H1 (cell line): ENCODE measurements around the gene KLC4.

Experiments
- BACH1 ChIP-seq: IDR thresholded peaks from 2 replicates; pipeline ENCODE4 v1.6.1; 2012; ENCODE audit warnings: low read length, improper control_type of control experiment
- GABPA ChIP-seq: IDR thresholded peaks from 2 replicates; pipeline ENCODE4 v1.6.1; 2011; ENCODE audit warnings: mild to moderate bottlenecking, low read length, moderate library complexity, borderline replicate concordance; ENCODE audit not compliant: insufficient read depth
- HDAC6 ChIP-seq: IDR thresholded peaks from one replicate; pipeline ENCODE4 v1.7.1; 2012; ENCODE audit warnings: low read depth, mild to moderate bottlenecking, inconsistent platforms, low read length, moderate library complexity
- KDM4A ChIP-seq: IDR thresholded peaks from one replicate; pipeline ENCODE4 v1.7.1; 2012; ENCODE audit warnings: low read depth, mild to moderate bottlenecking, moderate library complexity, low read length, inconsistent platforms; ENCODE audit not compliant: severe bottlenecking
- MAFK ChIP-seq: IDR thresholded peaks from 2 replicates; pipeline ENCODE4 v1.6.1; 2012; ENCODE audit warnings: low read depth, mild to moderate bottlenecking, improper control_type of control experiment, low read length
- TEAD4 ChIP-seq: IDR thresholded peaks from 2 replicates; pipeline ENCODE4 v1.6.1; 2012; ENCODE audit warnings: low read depth, low read length, inconsistent platforms, mixed read lengths
- YY1 ChIP-seq: IDR thresholded peaks from 2 replicates; pipeline ENCODE4 v1.6.1; 2011; ENCODE audit warnings: low read depth, mild to moderate bottlenecking, low read length
- TF ChIP-seq, protein P1 (sequence below), 3 experiments: IDR thresholded peaks; 1 replicate in 2 of 3; 2 replicates in 1 of 3; pipeline versions ENCODE4 v1.5.1 to v1.6.1; 2011; ENCODE audit warnings: low read length in 3 of 3, mild to moderate bottlenecking in 3 of 3, inconsistent platforms in 2 of 3, low read depth in 1 of 3, moderate library complexity in 1 of 3; ENCODE audit not compliant: insufficient read depth in 1 of 3; ENCODE audit errors: control extremely low read depth in 1 of 3
- TF ChIP-seq, protein P2 (sequence below): IDR thresholded peaks from 2 replicates; pipeline ENCODE4 v1.6.1; 2012; ENCODE audit warnings: inconsistent platforms

DNA sequence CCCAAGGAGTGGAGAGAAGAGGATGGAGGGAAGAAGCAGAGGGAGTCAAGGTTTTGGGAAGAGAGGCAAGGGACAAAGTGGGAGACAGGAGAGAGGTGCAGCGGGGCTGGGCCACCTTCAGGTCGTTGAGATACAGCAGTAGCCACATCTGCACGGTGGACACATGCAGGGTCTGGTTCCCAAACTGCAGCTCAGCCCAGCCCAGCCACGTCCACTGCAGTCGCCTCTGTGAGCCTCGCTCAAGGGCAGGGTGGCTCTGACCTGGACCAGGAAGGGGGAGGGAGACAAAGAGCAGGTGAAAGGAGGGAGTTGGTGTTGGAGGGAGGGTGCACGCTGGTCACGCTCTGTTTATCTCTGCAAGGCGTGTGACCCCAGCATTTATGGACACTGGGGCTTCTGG lies 20.7 kb upstream of the KLC4 start:
- TF ChIP-seq YY1: no peak
- TF ChIP-seq HDAC6: no peak
- TF ChIP-seq MAFK: no peak
- no peak for TF ChIP-seq KDM4A
- TF ChIP-seq GABPA: no peak
- TF ChIP-seq, protein P1, sequence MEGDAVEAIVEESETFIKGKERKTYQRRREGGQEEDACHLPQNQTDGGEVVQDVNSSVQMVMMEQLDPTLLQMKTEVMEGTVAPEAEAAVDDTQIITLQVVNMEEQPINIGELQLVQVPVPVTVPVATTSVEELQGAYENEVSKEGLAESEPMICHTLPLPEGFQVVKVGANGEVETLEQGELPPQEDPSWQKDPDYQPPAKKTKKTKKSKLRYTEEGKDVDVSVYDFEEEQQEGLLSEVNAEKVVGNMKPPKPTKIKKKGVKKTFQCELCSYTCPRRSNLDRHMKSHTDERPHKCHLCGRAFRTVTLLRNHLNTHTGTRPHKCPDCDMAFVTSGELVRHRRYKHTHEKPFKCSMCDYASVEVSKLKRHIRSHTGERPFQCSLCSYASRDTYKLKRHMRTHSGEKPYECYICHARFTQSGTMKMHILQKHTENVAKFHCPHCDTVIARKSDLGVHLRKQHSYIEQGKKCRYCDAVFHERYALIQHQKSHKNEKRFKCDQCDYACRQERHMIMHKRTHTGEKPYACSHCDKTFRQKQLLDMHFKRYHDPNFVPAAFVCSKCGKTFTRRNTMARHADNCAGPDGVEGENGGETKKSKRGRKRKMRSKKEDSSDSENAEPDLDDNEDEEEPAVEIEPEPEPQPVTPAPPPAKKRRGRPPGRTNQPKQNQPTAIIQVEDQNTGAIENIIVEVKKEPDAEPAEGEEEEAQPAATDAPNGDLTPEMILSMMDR (IDR thresholded peaks at IDR 0.05; ENCODE audit: control extremely low read depth in 1 of 3, insufficient read depth in 1 of 3, low read depth in 1 of 3, low read length in 3 of 3): no peak
- TF ChIP-seq TEAD4: no peak
- TF ChIP-seq, protein P2, sequence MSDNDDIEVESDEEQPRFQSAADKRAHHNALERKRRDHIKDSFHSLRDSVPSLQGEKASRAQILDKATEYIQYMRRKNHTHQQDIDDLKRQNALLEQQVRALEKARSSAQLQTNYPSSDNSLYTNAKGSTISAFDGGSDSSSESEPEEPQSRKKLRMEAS: no peak
- no peak for TF ChIP-seq BACH1
